Stomach (tissue), 9 donors: ENCODE measurements around the gene SOX6. TPM values are rescaled to one million over a fixed set of nuclear protein-coding genes. Genes with fewer than 3 reads are reported as not detected.
"Not testable (repeated sequence)": the region's sequence is repeated elsewhere in the genome, so short reads cannot be mapped to it uniquely, and the experiment has no call there.

Source experiments
- DNase-seq, 2 donors: peaks; one replicate each; pipeline versions ENCODE4 v3.0.0 to v3.0.0-alpha.2; 2013 to 2019
- H3K27ac ChIP-seq, 5 donors: fragments of 200-600 bp in 4 of 5; sonication (generic) in 4 of 5; one replicate each; pipeline ENCODE4 v1.5.1; 2013 to 2019; ENCODE audit warnings: mild to moderate bottlenecking in 1 of 5, moderate library complexity in 1 of 5
- H3K27me3 ChIP-seq, 3 donors: fragments of 200-600 bp; sonication (generic); one replicate each; pipeline ENCODE4 v1.5.1; 2017 to 2019; ENCODE audit warnings: mixed run types in 1 of 3
- H3K36me3 ChIP-seq, 4 donors: fragments of 200-600 bp; sonication (generic); 1 replicate in 3 of 4; 2 replicates in 1 of 4; pipeline ENCODE4 v1.5.1; 2016 to 2019
- H3K4me1 ChIP-seq, 4 donors: fragments of 200-600 bp; sonication (generic); one replicate each; pipeline ENCODE4 v1.5.1; 2016 to 2019
- H3K4me3 ChIP-seq, 4 donors: fragments of 200-600 bp; sonication (generic) in 3 of 4; one replicate each; pipeline ENCODE4 v1.5.1; 2016 to 2019; ENCODE audit warnings: mild to moderate bottlenecking in 1 of 4
- H3K9me3 ChIP-seq, 4 donors: fragments of 200-600 bp; sonication (generic); one replicate each; pipeline ENCODE4 v1.5.1; 2016 to 2019
- CTCF ChIP-seq, 7 experiments: fragments of 450-650 bp in 4 of 7; fragments of 200-600 bp in 3 of 7; sonication (generic) in 3 of 7; IDR thresholded peaks; one replicate each; pipeline ENCODE4 v1.5.1; 2016 to 2019; ENCODE audit warnings: antibody characterized with exemption in 7 of 7, control low read depth in 2 of 7, mild to moderate bottlenecking in 1 of 7
- EP300 ChIP-seq: sonication (generic); formaldehyde crosslinking; IDR thresholded peaks from one replicate; pipeline ENCODE4 v1.6.1; 2017; ENCODE audit warnings: antibody characterized with exemption
- POLR2A ChIP-seq, 4 donors: fragments of 450-650 bp; IDR thresholded peaks; one replicate each; pipeline ENCODE4 v1.6.1; 2016; ENCODE audit warnings: antibody characterized with exemption in 4 of 4, control low read depth in 2 of 4, mild to moderate bottlenecking in 1 of 4, moderate library complexity in 1 of 4
- POLR2AphosphoS5 ChIP-seq, 3 donors: sonication (generic); formaldehyde crosslinking; IDR thresholded peaks; one replicate each; pipeline ENCODE4 v1.6.1; 2016; ENCODE audit warnings: antibody characterized with exemption in 3 of 3
- WGBS, 5 donors: extraction: QIAGEN DNeasy Blood & Tissue Kit in 3 of 5; methylation state at CpG; one replicate each; pipeline versions ENCODE4 v1.1.5 to v1.1.7; 2013 to 2018; 5-methylcytosine and 5-hydroxymethylcytosine counted together
- intact Hi-C: fragments of 100-400 bp; cut with DNase I; formaldehyde crosslinking; loops from one replicate; pipeline ENCODE4 v1.15.1; 2023; ENCODE audit warnings: low total_unique reads
- polyA plus RNA-seq, 3 donors: library from polyadenylated mRNA; stranded (reverse); fragments of 200-250 nt; gene quantifications; one replicate each; pipeline ENCODE4 v1.2.3, GENCODE V29; 2013
- total RNA-seq, 5 donors: library from RNA; depleted of rRNA; stranded (reverse); fragments of >200 nt; gene quantifications; one replicate each; pipeline versions ENCODE4 v1.1.0 to v1.2.3, GENCODE V29; 2014 to 2016
- donor health status: healthy with polysubstance abuse.
- donor health status: Bipolar disorder and iron deficiency.
- donor health status: healthy.

Gene SOX6
- total and polyA plus RNA-seq, 8 donors, result 1.2 to 13.6 (median 4.5) TPM

- H3K27ac ChIP-seq, result no peak overlapping the region
- intact Hi-C loops, result no loop called here
Measured at GRCh38 chr11:15926071-15926470, 430.3 kb downstream of the SOX6 start.

GRCh38 chr11:15923183-15923582, 433.2 kb downstream of the SOX6 start:
- Histone ChIP-seq H3K36me3 (no peaks in the 10 kb centered on the region), H3K27ac (no peak overlapping the region), H3K27me3 (no peaks in the 10 kb centered on the region), H3K9me3 (no peaks in the 10 kb centered on the region), H3K4me3 (no peak overlapping the region), H3K4me1 (no peaks in the 10 kb centered on the region)
- DNase-seq, result no peak
- intact Hi-C loops, result no loop called here
- WGBS, 5 donors, result 61 to 75% (median 66%) methylated on average over 2 of the region's 2 CpGs
- TF ChIP-seq CTCF (IDR thresholded peaks at IDR 0.05) (no peak), EP300 (no peak), POLR2A (IDR thresholded peaks at IDR 0.05) (no peak), POLR2AphosphoS5 (IDR thresholded peaks at IDR 0.05) (no peak)

More at GRCh38 chr11:15926071-15926470, 430.3 kb downstream of the SOX6 start:
- no peak for DNase-seq
- no peak overlapping the region for H3K4me3 ChIP-seq
- H3K27me3 ChIP-seq, result no peaks in the 10 kb centered on the region
- H3K4me1 ChIP-seq, result no peaks in the 10 kb centered on the region
- H3K9me3 ChIP-seq, result no peaks in the 10 kb centered on the region
- no peaks in the 10 kb centered on the region for H3K36me3 ChIP-seq
- 72 to 83% (median 83%) methylated on average over 2 of the region's 2 CpGs for WGBS, 5 donors
- no peak for TF ChIP-seq CTCF (IDR thresholded peaks at IDR 0.05)
- TF ChIP-seq POLR2AphosphoS5 (IDR thresholded peaks at IDR 0.05), result no peak
- no peak for TF ChIP-seq POLR2A (IDR thresholded peaks at IDR 0.05)
- no peak for TF ChIP-seq EP300

GRCh38 chr11:15922745-15923144, 433.6 kb downstream of the SOX6 start:
- H3K36me3 ChIP-seq, intact Hi-C loops, DNase-seq, H3K9me3 ChIP-seq, H3K27ac ChIP-seq, H3K4me3 ChIP-seq, H3K27me3 ChIP-seq, H3K4me1 ChIP-seq: not testable (repeated sequence)
- WGBS, 5 donors, result 85 to 94% (median 88%) methylated on average over 6 of the region's 6 CpGs

GRCh38 chr11:15920856-15921629, 435.3 kb downstream of the SOX6 start:
- no peak for DNase-seq
- Histone ChIP-seq H3K4me1 (no peaks in the 10 kb centered on the region), H3K27me3 (no peaks in the 10 kb centered on the region), H3K4me3 (no peak overlapping the region), H3K36me3 (no peaks in the 10 kb centered on the region), H3K9me3 (no peaks in the 10 kb centered on the region), H3K27ac (no peak overlapping the region)
- intact Hi-C loops, result no loop called here
- TF ChIP-seq EP300 (no peak), CTCF (IDR thresholded peaks at IDR 0.05) (no peak), POLR2A (IDR thresholded peaks at IDR 0.05) (no peak), POLR2AphosphoS5 (IDR thresholded peaks at IDR 0.05) (no peak)
- WGBS, 5 donors, result 67 to 86% (median 83%) methylated on average over 6 of the region's 6 CpGs

- no peaks in the 10 kb centered on the region for H3K4me1 ChIP-seq
- WGBS, 5 donors, result 59 to 81% (median 67%) methylated on average over 1 of the region's 1 CpG
- no peaks in the 10 kb centered on the region for H3K36me3 ChIP-seq
- no peak for TF ChIP-seq POLR2A (IDR thresholded peaks at IDR 0.05)
- TF ChIP-seq EP300, result no peak
- no peak for TF ChIP-seq CTCF (IDR thresholded peaks at IDR 0.05)
- no peak for TF ChIP-seq POLR2AphosphoS5 (IDR thresholded peaks at IDR 0.05)
- no peaks in the 10 kb centered on the region for H3K9me3 ChIP-seq
- no peak overlapping the region for H3K4me3 ChIP-seq
- no peak for DNase-seq
- intact Hi-C loops, result no loop called here
- no peaks in the 10 kb centered on the region for H3K27me3 ChIP-seq
- H3K27ac ChIP-seq, result no peak overlapping the region
Measured at GRCh38 chr11:15918674-15919073, 437.7 kb downstream of the SOX6 start.
